ENCODE results near the gene CRTC1.

Gene CRTC1

GRCh38 chr19:18761531-18762110, 78.1 kb downstream of the CRTC1 start:
- H3K9me2 ChIP-seq (replicated peaks; ENCODE audit: insufficient read depth, low read length) = no peaks in the 10 kb centered on the region
- TF ChIP-seq, protein P1, sequence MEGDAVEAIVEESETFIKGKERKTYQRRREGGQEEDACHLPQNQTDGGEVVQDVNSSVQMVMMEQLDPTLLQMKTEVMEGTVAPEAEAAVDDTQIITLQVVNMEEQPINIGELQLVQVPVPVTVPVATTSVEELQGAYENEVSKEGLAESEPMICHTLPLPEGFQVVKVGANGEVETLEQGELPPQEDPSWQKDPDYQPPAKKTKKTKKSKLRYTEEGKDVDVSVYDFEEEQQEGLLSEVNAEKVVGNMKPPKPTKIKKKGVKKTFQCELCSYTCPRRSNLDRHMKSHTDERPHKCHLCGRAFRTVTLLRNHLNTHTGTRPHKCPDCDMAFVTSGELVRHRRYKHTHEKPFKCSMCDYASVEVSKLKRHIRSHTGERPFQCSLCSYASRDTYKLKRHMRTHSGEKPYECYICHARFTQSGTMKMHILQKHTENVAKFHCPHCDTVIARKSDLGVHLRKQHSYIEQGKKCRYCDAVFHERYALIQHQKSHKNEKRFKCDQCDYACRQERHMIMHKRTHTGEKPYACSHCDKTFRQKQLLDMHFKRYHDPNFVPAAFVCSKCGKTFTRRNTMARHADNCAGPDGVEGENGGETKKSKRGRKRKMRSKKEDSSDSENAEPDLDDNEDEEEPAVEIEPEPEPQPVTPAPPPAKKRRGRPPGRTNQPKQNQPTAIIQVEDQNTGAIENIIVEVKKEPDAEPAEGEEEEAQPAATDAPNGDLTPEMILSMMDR (IDR thresholded peaks at IDR 0.05; ENCODE audit: low read length) = no peak
- no peak for TF ChIP-seq EZH2phosphoT487 (IDR thresholded peaks at IDR 0.05; ENCODE audit: low read length)
- TF ChIP-seq EZH2 (optimal IDR thresholded peaks at IDR 0.05; ENCODE audit: low read depth, low read length) = no peak
- H3K4me1 ChIP-seq (ENCODE audit: low read length) = peaks cover 8% of the 10 kb centered on the region
- no peaks in the 10 kb centered on the region for H3K79me2 ChIP-seq (ENCODE audit: low read length)
- DNase-seq = no peak
- no peaks in the 10 kb centered on the region for H3K27me3 ChIP-seq (replicated peaks; ENCODE audit: insufficient read depth, low read length)
- H3F3A ChIP-seq (ENCODE audit: insufficient read depth, low read length) = no peaks in the 10 kb centered on the region
- no peak overlapping the region for H3K27ac ChIP-seq (ENCODE audit: low read length)
- no peaks in the 10 kb centered on the region for H4K20me1 ChIP-seq (ENCODE audit: insufficient read depth, low read length)
- no peak overlapping the region for H3K9ac ChIP-seq (ENCODE audit: low read length)
- no peak overlapping the region for H3K4me2 ChIP-seq (ENCODE audit: low read depth, low read length)
- no peaks in the 10 kb centered on the region for H3K9me3 ChIP-seq (replicated peaks; ENCODE audit: insufficient read depth, low read length)
- H3K36me3 ChIP-seq (replicated peaks; ENCODE audit: insufficient read depth, low read length) = no peaks in the 10 kb centered on the region
- H2AFZ ChIP-seq (ENCODE audit: low read length) = no peak overlapping the region
- no peak overlapping the region for H3K4me3 ChIP-seq (ENCODE audit: low read length)

- Histone ChIP-seq H2AFZ (ENCODE audit: low read length) (no peak overlapping the region), H3F3A (ENCODE audit: insufficient read depth, low read length) (no peaks in the 10 kb centered on the region), H3K9me3 (replicated peaks; ENCODE audit: insufficient read depth, low read length) (no peaks in the 10 kb centered on the region), H3K4me1 (ENCODE audit: low read length) (peaks cover 8% of the 10 kb centered on the region), H4K20me1 (ENCODE audit: insufficient read depth, low read length) (no peaks in the 10 kb centered on the region), H3K4me3 (ENCODE audit: low read length) (no peak overlapping the region), H3K9me2 (replicated peaks; ENCODE audit: insufficient read depth, low read length) (no peaks in the 10 kb centered on the region), H3K79me2 (ENCODE audit: low read length) (no peaks in the 10 kb centered on the region), H3K4me2 (ENCODE audit: low read depth, low read length) (no peak overlapping the region), H3K27ac (ENCODE audit: low read length) (no peak overlapping the region), H3K36me3 (replicated peaks; ENCODE audit: insufficient read depth, low read length) (no peaks in the 10 kb centered on the region), H3K27me3 (replicated peaks; ENCODE audit: insufficient read depth, low read length) (no peaks in the 10 kb centered on the region), H3K9ac (ENCODE audit: low read length) (no peak overlapping the region)
- DNase-seq = no peak
- TF ChIP-seq EZH2 (optimal IDR thresholded peaks at IDR 0.05; ENCODE audit: low read depth, low read length) (no peak), EZH2phosphoT487 (IDR thresholded peaks at IDR 0.05; ENCODE audit: low read length) (no peak)
- TF ChIP-seq, protein P1 (IDR thresholded peaks at IDR 0.05; ENCODE audit: low read length) = no peak
Measured at GRCh38 chr19:18762125-18763023, 78.9 kb downstream of the CRTC1 start.

DNA sequence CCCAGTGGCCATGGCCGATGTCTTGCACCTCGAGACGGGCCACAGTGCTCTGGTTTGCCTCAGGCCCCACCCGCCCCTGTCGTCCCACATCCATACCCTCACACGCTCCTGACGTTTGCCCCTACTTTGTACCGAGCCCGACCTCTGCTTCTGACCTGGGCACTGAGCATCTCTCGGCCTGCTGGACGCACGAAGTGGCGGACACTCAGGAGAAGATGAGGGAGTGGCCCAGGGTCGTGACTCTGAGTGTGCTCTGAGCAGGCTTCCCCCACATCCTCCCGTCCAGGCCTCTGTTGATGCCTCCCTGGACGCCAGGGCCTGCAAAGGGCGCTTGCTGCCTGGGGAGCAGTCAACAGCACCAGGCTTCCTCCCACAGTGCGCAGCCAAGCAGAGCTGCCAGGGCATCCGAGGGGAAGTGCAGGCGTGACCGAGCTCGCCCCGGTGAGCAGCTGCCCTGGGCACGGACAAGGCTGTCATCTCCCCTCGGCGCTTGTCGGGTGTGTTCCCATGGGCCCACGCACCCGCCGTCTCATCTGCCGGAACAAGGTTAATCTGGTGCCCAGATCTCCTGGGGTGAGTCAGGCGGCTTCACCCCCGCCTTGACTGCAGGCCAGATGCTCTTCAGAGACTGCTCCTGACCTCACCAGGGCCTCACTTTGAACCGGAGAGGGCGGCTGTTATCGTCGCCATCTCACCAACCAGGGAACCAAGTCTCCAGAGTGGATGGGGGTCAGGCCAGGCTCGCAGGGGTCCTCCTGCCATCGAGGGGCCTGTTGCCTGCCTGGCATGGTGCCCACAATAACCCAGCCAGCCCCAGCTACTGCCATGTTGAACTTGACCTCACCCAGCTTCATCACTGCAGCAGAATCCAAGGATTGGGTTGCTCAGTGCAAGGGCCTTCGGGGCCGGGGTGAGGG, 80.5 kb downstream of the CRTC1 start:
- Histone ChIP-seq H3K79me2 (ENCODE audit: low read length) (no peaks in the 10 kb centered on the region), H3K9ac (ENCODE audit: low read length) (no peak overlapping the region), H3K4me2 (ENCODE audit: low read depth, low read length) (no peak overlapping the region), H3F3A (ENCODE audit: insufficient read depth, low read length) (no peaks in the 10 kb centered on the region), H3K4me1 (ENCODE audit: low read length) (peaks cover 8% of the 10 kb centered on the region), H3K27ac (ENCODE audit: low read length) (no peak overlapping the region), H4K20me1 (ENCODE audit: insufficient read depth, low read length) (no peaks in the 10 kb centered on the region), H3K4me3 (ENCODE audit: low read length) (no peak overlapping the region), H3K9me2 (replicated peaks; ENCODE audit: insufficient read depth, low read length) (no peaks in the 10 kb centered on the region), H3K36me3 (replicated peaks; ENCODE audit: insufficient read depth, low read length) (no peaks in the 10 kb centered on the region), H2AFZ (ENCODE audit: low read length) (no peak overlapping the region), H3K9me3 (replicated peaks; ENCODE audit: insufficient read depth, low read length) (no peaks in the 10 kb centered on the region), H3K27me3 (replicated peaks; ENCODE audit: insufficient read depth, low read length) (no peaks in the 10 kb centered on the region)
- DNase-seq = no peak
- TF ChIP-seq EZH2 (optimal IDR thresholded peaks at IDR 0.05; ENCODE audit: low read depth, low read length) (no peak), EZH2phosphoT487 (IDR thresholded peaks at IDR 0.05; ENCODE audit: low read length) (no peak)

All from MM.1S (cell line).